ENCODE results near the gene RELA. TPM values are rescaled to one million over a fixed set of nuclear protein-coding genes. Genes with fewer than 3 reads are reported as not detected.

RELA gene
- polyA plus RNA-seq, 2 of the 4 experiments (the other 2 are of a cell fraction): 28.9 to 55.1 TPM

GRCh38 chr11:65637794-65638419 is 24.8 kb downstream of the RELA start, which contains the start of gene SIPA1:
Gene SIPA1 (plus strand): TSS chr11:65638101. CDS start chr11:65640922, 2,821 bp downstream.
- peak within 1 kb of the TSS; percentile 73 to 89 for H3K27ac ChIP-seq
- FAIRE-seq (no peak), DNase-seq (ENCODE audit: low read depth in 1 of 2, low spot score in 1 of 2) (peak; percentile 58 to 91), ATAC-seq (peak; percentile 60 to 86)
- peaks cover 19% of the 10 kb centered on the region for H3K4me1 ChIP-seq
- ChIA-PET POLR2A (interaction anchor here (0.6 to 2.3 kb wide), 5 partner anchors 12 to 207 kb away, joined by 3 to 12 read pairs (median 5); partner anchors contain the start of genes PCNX3 and RELA), CTCF (interaction anchor here (0.6 to 8.2 kb wide), 8 partner anchors 9 to 247 kb away, joined by 3 to 54 read pairs (median 3); no protein-coding TSS in a partner anchor)
- peak within 1 kb of the TSS; percentile 99 for H3K4me2 ChIP-seq
- 0 out of 2 replicates have a peak, but pooled peaks have one; percentile 54 for TF ChIP-seq TFCP2L1 (CRISPR knock-in tag; IDR thresholded peaks at IDR 0.05)
- TF ChIP-seq, protein P1, sequence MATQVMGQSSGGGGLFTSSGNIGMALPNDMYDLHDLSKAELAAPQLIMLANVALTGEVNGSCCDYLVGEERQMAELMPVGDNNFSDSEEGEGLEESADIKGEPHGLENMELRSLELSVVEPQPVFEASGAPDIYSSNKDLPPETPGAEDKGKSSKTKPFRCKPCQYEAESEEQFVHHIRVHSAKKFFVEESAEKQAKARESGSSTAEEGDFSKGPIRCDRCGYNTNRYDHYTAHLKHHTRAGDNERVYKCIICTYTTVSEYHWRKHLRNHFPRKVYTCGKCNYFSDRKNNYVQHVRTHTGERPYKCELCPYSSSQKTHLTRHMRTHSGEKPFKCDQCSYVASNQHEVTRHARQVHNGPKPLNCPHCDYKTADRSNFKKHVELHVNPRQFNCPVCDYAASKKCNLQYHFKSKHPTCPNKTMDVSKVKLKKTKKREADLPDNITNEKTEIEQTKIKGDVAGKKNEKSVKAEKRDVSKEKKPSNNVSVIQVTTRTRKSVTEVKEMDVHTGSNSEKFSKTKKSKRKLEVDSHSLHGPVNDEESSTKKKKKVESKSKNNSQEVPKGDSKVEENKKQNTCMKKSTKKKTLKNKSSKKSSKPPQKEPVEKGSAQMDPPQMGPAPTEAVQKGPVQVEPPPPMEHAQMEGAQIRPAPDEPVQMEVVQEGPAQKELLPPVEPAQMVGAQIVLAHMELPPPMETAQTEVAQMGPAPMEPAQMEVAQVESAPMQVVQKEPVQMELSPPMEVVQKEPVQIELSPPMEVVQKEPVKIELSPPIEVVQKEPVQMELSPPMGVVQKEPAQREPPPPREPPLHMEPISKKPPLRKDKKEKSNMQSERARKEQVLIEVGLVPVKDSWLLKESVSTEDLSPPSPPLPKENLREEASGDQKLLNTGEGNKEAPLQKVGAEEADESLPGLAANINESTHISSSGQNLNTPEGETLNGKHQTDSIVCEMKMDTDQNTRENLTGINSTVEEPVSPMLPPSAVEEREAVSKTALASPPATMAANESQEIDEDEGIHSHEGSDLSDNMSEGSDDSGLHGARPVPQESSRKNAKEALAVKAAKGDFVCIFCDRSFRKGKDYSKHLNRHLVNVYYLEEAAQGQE (IDR thresholded peaks at IDR 0.05): no peak
- TF ChIP-seq POLR2A (IDR thresholded peaks at IDR 0.05; ENCODE audit: low read length): peak; percentile 42
- TF ChIP-seq FOXS1 (CRISPR knock-in tag; IDR thresholded peaks at IDR 0.05): no peak
- TF ChIP-seq PHF8 (IDR thresholded peaks at IDR 0.05; ENCODE audit: borderline replicate concordance, low read depth): no peak
- TF ChIP-seq GATA3 (IDR thresholded peaks at IDR 0.05; ENCODE audit: borderline replicate concordance): 0 out of 2 replicates have a peak, but pooled peaks have one; percentile 25
- peak; percentile 39 for TF ChIP-seq MAX (IDR thresholded peaks at IDR 0.05)
- peak; percentile 49; the same call in 1 of the 2 replicates for TF ChIP-seq PBX3 (IDR thresholded peaks at IDR 0.05)
- no peak for TF ChIP-seq EHF (CRISPR knock-in tag; IDR thresholded peaks at IDR 0.05)
- peak; percentile 67 to 90; a peak in 4 of 5 replicates for TF ChIP-seq JUN (IDR thresholded peaks at IDR 0.05)
- TF ChIP-seq RCOR1 (IDR thresholded peaks at IDR 0.05; ENCODE audit: low read depth, low read length): no peak
- no peak for TF ChIP-seq HOXA7 (CRISPR knock-in tag; IDR thresholded peaks at IDR 0.05)
- TF ChIP-seq RFX5 (IDR thresholded peaks at IDR 0.05): no peak
- TF ChIP-seq, protein P2, sequence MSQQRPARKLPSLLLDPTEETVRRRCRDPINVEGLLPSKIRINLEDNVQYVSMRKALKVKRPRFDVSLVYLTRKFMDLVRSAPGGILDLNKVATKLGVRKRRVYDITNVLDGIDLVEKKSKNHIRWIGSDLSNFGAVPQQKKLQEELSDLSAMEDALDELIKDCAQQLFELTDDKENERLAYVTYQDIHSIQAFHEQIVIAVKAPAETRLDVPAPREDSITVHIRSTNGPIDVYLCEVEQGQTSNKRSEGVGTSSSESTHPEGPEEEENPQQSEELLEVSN (IDR thresholded peaks at IDR 0.05; ENCODE audit: borderline replicate concordance, low read depth): 0 out of 2 replicates have a peak, but pooled peaks have one; percentile 24
- 21% methylated on average over 10 of the region's 46 CpGs for WGBS (ENCODE audit: missing lambda C conversion rate)
- H3K4me3 ChIP-seq: peak within 1 kb of the TSS; percentile 72
- H3K9me3 ChIP-seq: no peaks in the 10 kb centered on the region

- Histone ChIP-seq H3K27ac (no peak overlapping the region; a peak in 1 of 6 replicates), H3K9me3 (no peaks in the 10 kb centered on the region), H3K4me2 (peak overlapping the region; percentile 99), H3K4me1 (peaks cover 16% of the 10 kb centered on the region), H3K4me3 (no peak overlapping the region)
- POLR2A ChIA-PET: interaction anchor here (0.6 to 2.3 kb wide), 5 partner anchors 11 to 208 kb away, joined by 3 to 12 read pairs (median 5); partner anchors contain the start of genes PCNX3 and RELA
- DNase-seq (ENCODE audit: low read depth in 1 of 2, low spot score in 1 of 2) (no peak), ATAC-seq (no peak), FAIRE-seq (no peak)
- WGBS (ENCODE audit: missing lambda C conversion rate): 90% methylated on average over 3 of the region's 3 CpGs
- CTCF ChIA-PET: interaction anchor here (0.8 to 8.2 kb wide), 4 partner anchors 10 to 248 kb away, joined by 3 to 54 read pairs (median 5); no protein-coding TSS in a partner anchor
- TF ChIP-seq HOXA7 (CRISPR knock-in tag; IDR thresholded peaks at IDR 0.05) (no peak), RCOR1 (IDR thresholded peaks at IDR 0.05; ENCODE audit: low read depth, low read length) (no peak), ZFP36 (IDR thresholded peaks at IDR 0.05; ENCODE audit: borderline replicate concordance, partially characterized antibody) (no peak), TP53 (CRISPR knock-in tag; IDR thresholded peaks at IDR 0.05) (no peak), ELK1 (IDR thresholded peaks at IDR 0.05; ENCODE audit: low read depth, low read length) (no peak), ZSCAN20 (CRISPR knock-in tag; IDR thresholded peaks at IDR 0.05) (no peak), CBX8 (IDR thresholded peaks at IDR 0.05) (no peak), MAX (IDR thresholded peaks at IDR 0.05) (no peak), ESRRA (IDR thresholded peaks at IDR 0.05; ENCODE audit: borderline replicate concordance, low read length) (no peak), EHF (CRISPR knock-in tag; IDR thresholded peaks at IDR 0.05) (no peak), JUNB (IDR thresholded peaks at IDR 0.05) (no peak), SREBF2 (IDR thresholded peaks at IDR 0.05) (no peak), EP300 (IDR thresholded peaks at IDR 0.05) (no peak), MYC (IDR thresholded peaks at IDR 0.05; ENCODE audit: borderline replicate concordance, low read length) (no peak), RARB (CRISPR knock-in tag; IDR thresholded peaks at IDR 0.05) (no peak), ZC3H11A (IDR thresholded peaks at IDR 0.05) (no peak)
- TF ChIP-seq, protein P2 (IDR thresholded peaks at IDR 0.05; ENCODE audit: borderline replicate concordance, low read depth): no peak
- TF ChIP-seq, protein P3, sequence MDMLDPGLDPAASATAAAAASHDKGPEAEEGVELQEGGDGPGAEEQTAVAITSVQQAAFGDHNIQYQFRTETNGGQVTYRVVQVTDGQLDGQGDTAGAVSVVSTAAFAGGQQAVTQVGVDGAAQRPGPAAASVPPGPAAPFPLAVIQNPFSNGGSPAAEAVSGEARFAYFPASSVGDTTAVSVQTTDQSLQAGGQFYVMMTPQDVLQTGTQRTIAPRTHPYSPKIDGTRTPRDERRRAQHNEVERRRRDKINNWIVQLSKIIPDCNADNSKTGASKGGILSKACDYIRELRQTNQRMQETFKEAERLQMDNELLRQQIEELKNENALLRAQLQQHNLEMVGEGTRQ (IDR thresholded peaks at IDR 0.05): no peak
Measured at GRCh38 chr11:65637032-65637557, 25.6 kb downstream of the RELA start.
